ENCODE results near the gene LY86.
"Not testable (repeated sequence)": the region's sequence is repeated elsewhere in the genome, so short reads cannot be mapped to it uniquely, and the experiment has no call there.

The LY86 gene

DNA sequence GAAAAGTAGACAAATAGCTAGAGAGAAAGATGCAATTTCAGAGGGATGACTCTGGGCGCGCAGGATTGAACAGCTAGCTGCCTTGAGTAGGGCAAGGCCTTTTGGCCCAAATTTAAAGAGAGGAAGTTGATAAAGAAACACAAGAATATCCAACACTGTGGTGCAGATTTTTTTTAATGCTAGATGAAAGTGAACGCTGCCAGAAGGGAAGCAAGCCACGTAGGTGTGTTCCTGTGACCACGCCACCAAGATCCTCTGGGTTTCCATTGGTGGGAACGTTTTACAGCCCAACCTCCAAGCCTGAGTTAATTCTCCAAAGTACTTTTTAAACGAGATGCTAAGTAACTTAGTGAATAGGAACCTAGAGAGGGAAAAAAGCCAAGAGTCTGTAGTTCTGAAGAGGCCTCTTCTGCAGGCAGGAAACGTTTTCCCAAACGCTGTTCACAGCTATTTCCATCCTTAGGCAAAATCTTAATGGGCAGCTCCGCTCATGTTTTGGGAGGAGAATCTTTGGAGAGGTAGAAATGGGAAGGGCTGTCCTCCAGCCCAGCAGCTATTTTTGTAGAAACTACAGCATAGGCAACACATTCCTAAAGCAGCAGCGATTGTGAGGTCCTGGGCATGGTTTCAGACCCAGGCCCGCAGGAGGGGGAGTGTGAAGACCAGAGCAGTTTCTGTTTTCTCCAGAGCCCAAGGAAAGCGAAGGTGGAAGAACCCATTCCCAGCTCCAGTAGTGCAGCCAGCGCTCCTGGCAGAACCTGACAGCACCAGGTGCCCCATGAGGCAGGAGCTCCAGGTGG, 8.2 kb downstream of the LY86 start:
- no peak for DNase-seq

DNA sequence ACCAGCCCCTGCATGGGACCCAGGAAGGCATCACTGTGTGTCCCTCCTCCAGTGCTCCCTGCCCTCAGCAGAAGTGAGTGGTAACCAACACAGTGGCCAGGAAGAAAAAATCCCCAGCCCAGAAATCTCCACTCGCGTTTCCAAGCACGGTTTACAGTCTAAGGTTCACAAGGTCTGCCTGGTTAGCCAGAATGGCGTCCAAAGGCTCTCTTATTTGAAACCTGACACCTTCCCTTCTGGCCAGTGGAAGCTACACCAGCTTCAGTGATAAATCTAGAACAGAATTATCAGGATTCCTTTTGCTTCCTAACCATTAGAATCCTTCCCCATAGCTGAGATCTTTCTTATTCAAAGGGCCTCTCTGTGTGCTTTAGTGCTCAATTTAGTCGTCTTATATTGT, 9.2 kb downstream of the LY86 start:
- no peak for DNase-seq

DNA sequence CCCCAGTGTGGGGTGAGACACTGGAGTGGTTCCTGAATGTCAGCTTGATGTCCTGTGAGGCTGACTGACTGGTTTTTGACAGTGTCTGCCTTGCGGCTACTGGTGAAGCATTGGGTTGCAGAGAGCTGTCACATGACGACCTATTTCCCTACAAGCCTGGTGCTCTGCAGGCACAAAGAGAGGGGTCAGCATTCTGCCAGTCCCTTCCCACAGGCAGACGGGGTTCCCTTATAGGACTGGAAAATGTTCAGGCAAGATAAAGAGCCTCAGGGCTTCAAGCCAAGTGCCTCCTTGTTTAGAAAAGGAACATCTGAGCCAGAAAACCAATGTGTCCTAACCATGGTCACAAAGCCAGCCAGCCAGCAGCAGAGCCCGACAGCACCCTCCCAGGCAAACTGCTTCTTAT, 11.0 kb downstream of the LY86 start:
- DNase-seq: no peak

DNA sequence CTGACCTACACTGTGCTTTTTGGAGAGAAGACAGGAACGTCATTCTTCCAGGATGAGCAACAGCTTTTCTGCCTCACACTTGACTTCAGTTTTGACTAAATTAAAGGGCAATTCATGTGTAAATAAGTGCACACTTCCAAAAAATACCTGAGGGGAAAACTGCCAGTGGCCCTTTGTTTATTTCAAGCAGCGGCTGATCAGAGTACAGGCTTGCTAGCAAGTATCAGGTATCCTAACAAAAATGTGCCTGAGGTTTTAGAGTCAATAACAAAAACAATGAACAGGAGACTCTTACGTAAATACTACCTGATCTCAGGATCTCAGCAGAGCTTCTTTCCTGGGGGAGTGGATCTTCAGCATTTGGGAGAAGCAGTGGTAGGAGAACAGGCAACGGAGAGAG, 12.4 kb downstream of the LY86 start:
- no peak for DNase-seq

DNA sequence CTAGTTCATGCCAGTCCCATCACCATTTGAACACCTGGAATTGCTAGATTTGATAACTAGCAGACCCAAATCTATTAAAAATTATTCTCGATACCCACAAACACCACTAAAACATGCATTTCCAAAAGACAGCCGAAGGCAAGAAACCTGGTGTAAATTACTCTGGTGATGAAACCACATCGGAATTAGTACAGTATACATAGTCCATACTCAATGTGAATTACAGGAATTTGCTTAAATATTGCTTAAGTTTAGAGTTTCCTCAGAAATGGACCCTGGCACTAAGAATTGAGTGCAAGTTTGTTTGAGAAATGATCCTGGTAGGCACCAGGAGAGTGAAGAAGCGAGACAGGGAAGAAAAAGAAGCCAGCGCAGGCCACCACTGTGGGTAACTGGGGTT, 13.7 kb downstream of the LY86 start:
- no peak for DNase-seq

DNA sequence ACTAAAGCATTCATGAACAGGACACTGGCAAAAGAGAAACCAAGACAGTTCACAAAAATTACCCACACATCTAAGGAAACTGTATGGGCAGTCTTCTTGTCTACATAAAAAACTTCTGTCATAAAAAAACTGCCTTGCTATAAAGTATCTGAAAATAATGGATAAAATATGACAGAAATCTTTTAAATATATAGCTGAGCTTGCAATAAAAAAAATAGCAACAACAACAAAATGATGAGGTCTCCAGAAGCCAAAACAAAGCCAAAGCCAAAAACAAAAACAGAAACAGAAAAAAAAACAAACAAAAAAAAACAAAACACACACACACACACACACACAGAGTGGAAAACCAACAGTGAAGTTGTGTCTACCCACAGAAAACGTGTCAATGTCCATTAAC, 14.8 kb downstream of the LY86 start:
- DNase-seq: no peak

DNA sequence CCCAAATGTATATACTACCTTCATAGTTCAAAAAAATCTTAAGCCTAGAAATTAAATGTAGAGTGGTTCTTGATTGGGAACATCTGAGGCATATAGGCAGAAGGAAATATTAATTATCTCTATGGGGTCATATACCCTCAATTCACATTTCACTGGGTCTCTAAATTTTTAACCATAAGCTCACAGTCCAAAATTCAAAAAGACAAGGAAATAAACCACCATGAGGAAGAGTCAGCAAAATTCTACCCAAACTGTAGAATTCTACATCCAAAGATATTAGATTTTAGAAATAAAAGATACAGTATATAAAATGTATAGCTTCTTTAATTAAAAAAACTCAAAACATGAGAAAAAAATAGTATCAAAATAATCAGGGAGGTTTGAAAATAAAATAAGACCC, 15.5 kb downstream of the LY86 start:
- no peak for DNase-seq

DNA sequence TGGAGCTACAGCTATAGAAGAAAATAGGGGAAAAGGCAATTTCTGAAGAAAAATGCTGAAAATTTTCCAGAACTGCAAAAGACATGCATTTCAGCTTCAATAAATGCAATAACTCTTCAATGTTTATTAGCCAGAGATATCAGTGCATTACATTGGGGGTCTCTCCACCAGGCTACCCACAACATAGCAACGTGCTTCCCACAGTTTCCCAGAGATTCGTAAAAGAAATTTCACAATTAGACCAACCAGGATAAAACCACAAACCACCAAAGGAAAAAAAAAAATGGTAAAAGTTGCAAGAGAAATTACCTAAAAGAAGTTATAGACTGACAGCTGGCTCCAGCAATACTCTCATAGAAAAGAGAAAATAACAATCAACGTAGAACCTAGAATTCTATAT, 16.0 kb downstream of the LY86 start:
- no peak for DNase-seq

DNA sequence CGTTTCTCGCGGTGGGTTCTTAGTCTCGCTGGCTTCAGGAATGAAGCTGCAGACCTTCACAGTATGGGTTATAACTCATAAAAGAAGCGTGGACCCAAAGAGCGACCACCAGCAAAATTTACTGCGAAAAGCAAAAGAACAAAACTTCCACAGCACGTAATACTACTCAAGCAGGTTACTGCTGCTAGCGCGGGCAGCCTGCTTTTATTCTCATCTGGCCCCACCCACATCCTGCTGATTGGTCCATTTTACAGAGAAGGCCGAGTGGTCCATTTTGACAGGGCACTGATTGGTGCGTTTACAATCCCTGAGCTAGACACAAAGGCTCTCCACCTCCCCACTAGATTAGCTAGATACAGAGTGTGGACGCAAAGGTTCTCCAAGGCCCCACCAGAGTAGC, 17.4 kb downstream of the LY86 start:
- no peak for DNase-seq

DNA sequence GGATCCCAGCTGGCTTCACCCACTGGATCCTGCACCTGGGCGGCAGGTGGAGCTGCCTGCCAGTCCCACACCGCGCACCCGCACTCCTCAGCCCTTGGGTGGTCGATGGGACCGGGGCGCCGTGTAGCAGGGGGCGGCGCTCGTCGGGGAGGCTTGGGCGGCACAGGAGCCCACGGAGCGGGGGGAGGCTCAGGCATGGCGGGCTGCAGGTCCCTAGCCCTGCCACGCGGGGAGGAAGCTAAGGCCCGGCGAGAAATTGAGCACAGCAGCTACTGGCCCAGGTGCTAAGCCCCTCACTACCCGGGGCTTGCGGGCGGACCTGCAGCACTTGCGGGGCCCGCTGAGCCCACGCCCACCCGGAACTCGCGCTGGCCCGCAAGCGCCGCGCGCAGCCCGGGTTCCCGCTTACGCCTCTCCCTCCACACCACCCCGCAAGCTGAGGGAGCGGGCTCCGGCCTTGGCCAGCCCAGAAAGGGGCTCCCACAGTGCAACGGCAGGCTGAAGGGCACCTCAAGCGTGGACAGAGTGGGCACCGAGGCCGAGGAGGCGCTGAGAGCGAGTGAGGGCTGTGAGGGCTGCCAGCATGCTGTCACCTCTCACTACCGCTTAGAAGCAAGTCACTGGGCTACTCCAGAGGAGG, 18.0 kb downstream of the LY86 start:
- not testable (repeated sequence) for DNase-seq

DNA sequence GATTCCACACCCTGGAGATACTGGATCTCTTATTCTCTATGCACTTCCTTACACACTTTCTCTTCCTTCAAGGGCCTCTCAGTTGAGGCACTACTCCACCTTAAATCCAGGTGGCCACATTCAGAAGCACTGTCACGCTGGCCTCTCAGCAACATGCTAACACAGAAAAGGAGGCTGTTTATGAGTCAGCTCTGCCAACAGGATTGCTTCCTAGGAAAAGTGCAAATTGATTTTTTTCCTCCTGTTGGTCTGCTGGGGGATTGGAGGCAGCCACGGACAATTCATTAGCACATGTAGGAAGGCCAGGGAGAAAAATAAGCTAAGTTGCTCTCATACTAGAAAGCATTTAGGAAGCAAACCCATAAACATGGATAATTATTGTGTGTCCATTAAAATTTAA, 20.9 kb downstream of the LY86 start:
- DNase-seq: no peak

DNA sequence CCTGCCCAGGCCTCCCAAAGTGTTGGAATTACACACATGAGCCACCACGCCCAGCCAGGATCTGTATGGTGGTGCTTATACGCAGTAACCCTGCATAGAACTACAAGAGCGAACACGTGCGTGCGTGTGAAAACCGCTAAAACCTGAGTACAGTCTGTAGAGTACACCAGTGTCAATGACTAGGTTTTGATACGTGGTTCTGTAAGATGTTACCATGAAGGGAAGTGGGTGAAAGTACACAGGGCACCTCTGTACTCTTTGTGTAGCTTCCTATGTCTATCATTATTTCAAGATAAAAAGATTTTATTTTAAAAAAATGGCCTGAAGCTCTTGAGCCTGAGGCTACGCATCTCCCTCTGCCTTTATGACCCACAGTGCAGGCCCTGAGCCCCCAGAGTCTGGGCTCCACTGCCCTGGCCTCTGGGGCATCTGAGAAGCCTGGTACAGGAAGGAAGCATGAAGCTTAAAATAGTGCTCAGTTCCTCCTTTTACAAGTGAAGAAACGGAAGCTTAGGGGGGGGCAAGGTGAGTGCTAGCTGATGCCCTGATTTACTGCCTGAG, 21.6 kb downstream of the LY86 start:
- DNase-seq: peak; percentile 41 to 49

DNA sequence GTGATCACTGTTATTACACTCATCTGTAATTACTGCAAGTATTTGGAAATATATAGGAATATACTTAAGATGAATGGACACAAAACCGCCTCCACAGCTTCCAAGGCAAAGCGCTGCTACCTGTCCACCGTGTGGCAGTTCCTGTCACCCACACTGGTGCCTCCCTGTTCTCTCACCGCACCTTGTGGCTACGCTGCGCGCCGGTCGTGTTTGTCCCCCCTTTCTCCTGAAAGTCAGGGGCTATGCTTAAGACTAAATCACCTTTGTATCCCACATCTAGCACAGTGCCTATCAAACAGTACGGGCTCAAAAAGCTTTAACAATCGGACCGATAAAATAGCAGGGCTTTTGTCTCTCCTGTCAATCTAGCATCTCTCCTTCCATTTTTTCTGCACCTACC, 23.0 kb downstream of the LY86 start:
- DNase-seq: no peak

DNA sequence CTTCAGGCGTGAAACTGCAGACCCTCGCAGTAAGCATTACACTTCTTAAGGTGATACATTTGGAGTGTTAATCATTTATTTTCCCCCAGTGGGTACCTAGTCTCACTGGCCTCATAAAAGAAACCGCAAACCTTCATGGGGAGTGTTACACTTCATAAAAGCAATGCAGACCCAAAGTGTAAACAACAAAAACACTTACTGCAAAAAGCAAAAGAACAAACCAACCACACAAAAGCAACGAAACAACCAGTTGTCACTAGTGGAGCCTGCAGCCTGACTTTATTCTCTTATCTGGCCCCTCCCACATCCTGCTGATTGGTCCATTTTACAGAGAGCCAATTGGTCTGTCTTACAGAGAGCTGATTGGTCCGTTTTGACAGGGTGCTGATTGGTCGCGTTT, 23.8 kb downstream of the LY86 start:
- peak in 1 of 2 donors; percentile 20 for DNase-seq

DNA sequence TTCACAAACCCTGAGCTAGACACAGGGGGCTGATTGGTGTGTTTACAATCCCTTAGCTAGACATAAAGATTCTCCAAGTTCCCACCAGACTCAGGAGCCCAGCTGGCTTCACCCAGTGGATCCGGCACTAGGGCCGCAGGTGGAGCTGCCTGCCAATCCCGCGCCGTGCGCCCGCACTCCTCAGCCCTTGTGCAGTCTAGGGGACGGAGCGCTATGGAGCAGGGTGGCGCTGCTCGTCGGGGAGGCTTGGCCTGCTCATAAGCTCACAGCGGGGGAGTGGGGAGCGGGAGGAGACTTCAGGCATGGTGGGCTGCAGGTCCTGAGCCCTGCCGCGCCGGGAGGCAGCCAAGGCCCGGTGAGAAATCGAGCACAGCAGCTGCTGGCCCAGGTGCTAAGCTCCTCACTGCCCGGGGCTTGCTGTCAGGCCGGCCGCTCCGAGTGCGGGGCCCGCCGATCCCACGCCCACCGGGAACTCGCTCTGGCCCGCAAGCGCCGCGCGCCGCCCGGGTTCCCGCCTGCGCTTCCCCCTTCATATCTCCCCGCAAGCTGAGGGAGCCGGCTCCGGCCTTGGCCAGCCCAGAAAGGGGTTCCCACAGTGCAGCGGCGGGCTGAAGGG, 24.7 kb downstream of the LY86 start:
- DNase-seq: not testable (repeated sequence)

DNA sequence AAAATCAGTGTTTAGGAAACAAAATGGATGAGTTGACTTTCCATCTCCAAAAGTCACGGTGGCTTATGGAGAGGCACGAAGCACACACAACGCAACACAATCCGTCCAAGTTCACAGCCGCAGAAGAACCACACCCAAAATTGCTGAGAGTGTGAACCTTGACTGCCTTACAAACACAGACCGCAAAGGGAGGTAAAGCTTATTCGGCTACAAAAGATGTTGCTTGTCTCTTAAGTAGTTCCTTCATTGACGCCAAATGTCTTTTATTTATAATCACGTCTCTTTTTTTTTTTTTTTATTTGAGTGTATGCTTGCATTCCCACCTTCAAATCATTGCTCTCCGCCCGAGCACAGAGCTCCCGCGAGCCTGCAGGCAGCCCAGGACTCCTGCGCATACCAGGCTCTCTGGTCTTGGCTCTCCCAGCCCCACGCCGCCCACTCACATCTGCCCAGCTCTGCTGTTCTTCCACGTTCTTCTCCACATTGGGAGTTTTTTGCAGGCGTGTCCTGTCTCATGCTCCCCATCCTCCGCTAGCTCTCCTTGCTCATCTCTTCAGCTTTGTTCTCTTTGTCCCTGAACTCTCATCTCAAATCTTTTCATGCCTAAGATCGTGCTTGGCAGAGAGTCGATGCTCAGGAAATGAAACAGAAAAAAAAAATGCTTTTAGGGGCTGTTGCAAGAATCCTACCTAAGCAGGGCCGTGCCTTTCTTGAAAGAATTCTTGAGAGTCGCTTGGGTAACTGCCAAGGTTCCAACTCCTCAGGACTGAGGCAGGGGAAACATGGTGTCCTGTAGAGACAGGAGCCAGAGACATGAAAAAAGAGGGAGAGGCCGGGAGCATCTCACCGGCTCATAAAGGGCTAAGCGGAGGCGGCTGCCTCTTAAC, 25.8 kb downstream of the LY86 start:
- peak; percentile 16 to 51 for DNase-seq

DNA sequence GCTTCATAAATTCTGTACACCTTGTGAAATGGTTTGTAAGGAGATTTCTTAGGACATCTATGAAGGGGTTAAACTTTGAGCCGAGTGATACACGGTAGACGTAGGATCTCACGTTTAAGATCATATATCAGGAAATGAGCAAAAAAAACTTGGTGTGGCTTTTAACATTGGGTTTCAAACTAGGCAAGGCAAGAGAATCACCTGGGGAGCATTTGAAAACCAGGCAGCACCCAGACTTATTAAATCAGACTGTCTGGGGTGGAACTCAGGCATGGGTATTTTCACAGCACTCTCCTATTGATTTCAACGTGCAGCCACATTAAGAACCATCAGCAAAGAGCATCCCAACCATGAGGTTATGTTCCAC, 26.4 kb downstream of the LY86 start:
- DNase-seq: peak in 1 of 2 donors; percentile 22

DNA sequence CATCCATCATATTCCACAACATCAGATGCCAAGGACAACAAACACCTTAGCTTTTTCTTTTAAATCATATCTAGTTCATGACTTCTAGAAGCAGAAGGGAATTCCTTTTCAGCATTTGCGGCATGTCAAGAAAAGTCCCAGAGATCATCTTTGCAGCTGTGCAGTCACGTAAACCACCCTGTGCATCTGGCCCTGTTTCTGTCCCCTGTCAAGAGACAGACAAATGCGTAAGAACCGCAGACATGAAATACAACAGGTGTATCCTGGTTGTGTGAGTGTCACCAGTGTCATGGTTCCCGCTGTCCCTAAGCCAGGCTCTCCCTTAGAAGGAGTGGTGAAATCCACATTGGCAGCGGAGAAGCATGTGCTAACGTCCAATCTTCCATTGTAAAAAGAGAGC, 28.1 kb downstream of the LY86 start:
- DNase-seq: no peak

DNA sequence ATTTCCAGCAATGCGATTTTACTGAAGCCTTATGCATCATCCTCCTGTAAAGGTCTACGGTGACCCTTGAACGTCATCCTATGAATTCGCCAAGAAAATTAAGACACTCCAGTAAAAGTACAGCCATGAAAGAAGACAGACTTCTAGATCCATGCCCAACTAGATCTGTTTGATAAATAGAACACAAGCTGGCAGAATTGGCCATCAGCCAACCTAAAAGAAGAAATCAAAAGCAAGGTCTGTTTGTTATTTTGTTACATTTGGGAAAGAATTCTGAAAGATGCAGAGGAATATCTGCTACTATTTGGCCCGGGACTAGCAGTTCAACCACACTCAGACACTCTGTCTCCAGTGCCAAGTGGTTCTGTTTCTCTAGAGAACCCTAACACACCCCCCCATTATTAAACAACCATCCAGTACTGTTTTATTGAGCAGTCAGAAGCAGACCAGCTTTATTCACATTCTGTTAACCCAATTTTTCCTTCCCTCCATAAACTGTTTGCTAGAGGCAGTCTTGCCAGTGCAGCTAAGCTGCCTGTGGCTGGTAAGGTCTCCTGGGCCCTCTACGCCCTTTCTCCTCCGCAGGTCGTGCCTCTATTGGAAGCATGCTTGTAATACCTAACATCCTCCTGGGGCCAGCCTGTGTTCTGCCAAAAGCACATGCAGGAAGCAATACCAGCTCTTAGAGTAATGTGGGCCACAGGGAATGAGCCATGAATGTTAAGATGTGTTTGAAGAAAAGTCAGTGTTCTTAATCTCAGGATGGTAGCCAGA, 30.7 kb downstream of the LY86 start:
- no peak for DNase-seq

DNA sequence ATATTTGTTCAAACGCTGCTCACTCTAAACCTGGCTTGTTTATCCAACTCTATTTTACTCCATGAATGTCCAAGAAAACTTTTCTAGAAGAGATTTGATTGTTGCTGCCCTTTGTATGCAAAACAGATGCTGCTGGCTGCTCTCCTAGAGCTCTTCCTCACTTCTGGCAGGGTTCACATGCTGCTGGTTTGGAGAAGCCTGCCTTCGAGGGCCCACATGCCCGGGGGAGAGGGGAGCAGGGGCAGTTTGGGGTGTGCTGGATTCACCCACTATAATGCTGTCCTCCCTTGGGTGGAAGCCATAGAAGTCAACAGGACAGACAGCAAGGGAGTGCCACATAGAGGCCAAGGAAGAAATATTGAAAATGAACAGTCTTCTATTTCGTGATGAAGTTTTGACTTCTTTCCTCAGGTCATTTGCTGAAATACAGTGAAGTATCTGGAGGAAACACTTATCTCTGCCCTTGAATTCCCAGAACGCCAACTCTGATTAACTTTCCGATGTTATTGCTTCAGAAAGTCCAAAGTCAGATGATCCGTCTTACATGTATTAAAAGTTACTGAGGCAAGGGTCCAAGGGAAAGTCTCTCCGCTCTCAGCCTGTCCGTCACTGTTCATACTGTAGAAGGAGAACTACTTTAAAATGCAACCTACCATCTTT, 32.4 kb downstream of the LY86 start:
- DNase-seq: no peak

DNA sequence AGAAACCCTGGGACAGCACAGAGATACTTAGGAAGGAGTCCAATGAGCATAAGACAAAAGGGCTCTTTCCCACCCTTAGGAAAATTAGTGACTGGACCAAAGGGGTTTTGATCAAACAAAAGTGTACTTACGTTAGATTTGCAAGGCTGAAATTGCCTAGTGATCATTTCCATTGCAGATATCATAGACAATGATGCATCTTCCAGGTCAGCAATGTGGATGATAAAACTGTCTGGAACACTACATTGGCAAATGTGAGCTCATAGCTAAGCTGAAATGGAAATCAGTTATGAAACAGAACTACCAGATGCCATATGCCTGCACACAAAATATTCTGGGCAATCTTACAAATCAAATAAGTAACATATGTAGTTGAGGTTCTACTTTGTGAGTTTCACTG, 34.0 kb downstream of the LY86 start:
- no peak for DNase-seq

DNA sequence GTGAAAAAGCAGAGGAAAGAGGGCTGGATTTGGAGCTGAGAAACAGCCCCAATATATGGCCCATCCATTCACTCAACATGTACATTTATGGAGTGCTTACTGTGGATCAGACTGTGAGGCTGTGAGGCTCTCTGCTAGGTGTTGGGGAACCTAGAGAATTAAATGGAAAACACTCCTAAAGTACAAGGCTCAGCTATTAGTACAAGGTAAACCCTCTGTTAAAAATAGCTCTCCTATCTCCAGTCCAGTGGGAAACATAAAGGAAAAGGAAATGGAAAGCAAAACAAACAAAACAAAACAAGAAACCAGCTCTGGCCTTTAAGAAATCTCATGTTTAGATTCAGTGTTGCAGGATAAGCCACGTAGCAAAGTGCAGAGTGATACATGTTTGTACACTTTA, 35.0 kb downstream of the LY86 start:
- DNase-seq: no peak

All from CD4-positive, alpha-beta T cell treated with Interferon alpha-2 for 1 hour (primary cell).